ENCODE results near the gene ZNF500.

ZNF500 gene

DNA sequence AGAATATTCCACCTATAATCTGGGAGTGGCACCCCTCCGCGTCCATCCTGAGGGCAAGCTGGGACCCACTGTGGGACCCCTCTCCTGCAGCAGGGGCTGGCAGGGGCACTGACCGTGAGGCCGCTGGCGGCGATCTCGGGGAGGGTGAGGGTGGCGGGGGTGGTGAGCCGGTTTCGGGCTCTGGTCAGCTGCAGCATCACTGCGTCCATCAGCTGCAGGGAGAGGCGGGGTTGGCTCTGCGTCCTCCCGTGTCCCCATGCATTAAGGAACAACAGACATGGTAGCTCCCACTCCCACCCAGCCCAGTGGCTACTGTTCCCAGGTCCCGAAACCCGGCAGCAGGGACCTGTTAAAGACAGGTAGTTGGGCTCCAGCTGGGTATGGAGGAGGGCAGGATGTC is 31.5 kb upstream of the ZNF500 start:
- Histone ChIP-seq H3F3A (ENCODE audit: control insufficient read depth, insufficient read depth) (peaks cover 7% of the 10 kb centered on the region; the same call in 1 of the 2 replicates), H3K79me2 (ENCODE audit: control insufficient read depth, low read length) (no peaks in the 10 kb centered on the region), H3K36me3 (ENCODE audit: control insufficient read depth, low read length) (no peaks in the 10 kb centered on the region), H4K20me1 (ENCODE audit: control insufficient read depth, insufficient read depth, low read depth, low read length) (no peaks in the 10 kb centered on the region), H3K27me3 (ENCODE audit: control insufficient read depth, low read length) (no peaks in the 10 kb centered on the region), H3K9me2 (replicated peaks; ENCODE audit: control insufficient read depth, low read length) (no peaks in the 10 kb centered on the region), H3K4me2 (ENCODE audit: low read length) (no peak overlapping the region), H3K4me1 (ENCODE audit: control insufficient read depth, low read length) (peaks cover 26% of the 10 kb centered on the region), H3K4me3 (ENCODE audit: low read length) (no peak overlapping the region), H3K27ac (ENCODE audit: low read depth, low read length) (no peak overlapping the region), H3K9me3 (ENCODE audit: control insufficient read depth, insufficient read depth, low read length) (no peaks in the 10 kb centered on the region)
- TF ChIP-seq EZH2phosphoT487 (IDR thresholded peaks at IDR 0.05; ENCODE audit: borderline replicate concordance, low read length) (no peak), CTCF (IDR thresholded peaks at IDR 0.05; ENCODE audit: low read depth, low read length, poor library complexity, severe bottlenecking) (no peak)

DNA sequence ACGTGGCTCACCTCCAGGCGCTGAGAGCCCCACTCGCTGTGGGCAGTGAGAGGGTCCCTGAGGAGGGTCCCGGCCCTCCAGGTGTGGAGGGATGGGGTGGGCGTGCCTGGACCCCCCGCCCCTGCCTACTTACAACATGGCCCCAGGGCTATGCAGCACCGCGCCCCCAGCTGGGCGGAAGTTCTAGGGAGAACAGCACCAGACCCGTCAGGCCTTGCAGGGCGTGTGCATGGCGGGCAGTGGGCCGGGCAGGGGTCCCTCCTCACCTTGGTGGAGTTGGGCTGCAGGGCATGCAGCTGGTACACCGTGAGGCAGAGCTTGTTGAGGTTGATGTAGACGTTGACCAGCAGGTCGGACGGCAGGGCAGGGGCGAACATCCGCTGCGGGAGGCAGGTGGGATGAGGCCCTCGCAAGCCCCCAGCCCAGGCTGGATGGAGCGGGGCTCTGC is 30.9 kb upstream of the ZNF500 start:
- Histone ChIP-seq H3K4me2 (ENCODE audit: low read length) (no peak overlapping the region), H3K4me3 (ENCODE audit: low read length) (no peak overlapping the region), H3K9me3 (ENCODE audit: control insufficient read depth, insufficient read depth, low read length) (no peaks in the 10 kb centered on the region), H3K4me1 (ENCODE audit: control insufficient read depth, low read length) (peaks cover 20% of the 10 kb centered on the region), H3K27me3 (ENCODE audit: control insufficient read depth, low read length) (no peaks in the 10 kb centered on the region), H3F3A (ENCODE audit: control insufficient read depth, insufficient read depth) (0 out of 2 replicates have a peak, but pooled peaks cover 2% of the 10 kb centered on the region), H3K79me2 (ENCODE audit: control insufficient read depth, low read length) (no peaks in the 10 kb centered on the region), H4K20me1 (ENCODE audit: control insufficient read depth, insufficient read depth, low read depth, low read length) (no peaks in the 10 kb centered on the region), H3K9me2 (replicated peaks; ENCODE audit: control insufficient read depth, low read length) (no peaks in the 10 kb centered on the region), H3K27ac (ENCODE audit: low read depth, low read length) (no peak overlapping the region), H3K36me3 (ENCODE audit: control insufficient read depth, low read length) (no peaks in the 10 kb centered on the region)
- TF ChIP-seq EZH2phosphoT487 (IDR thresholded peaks at IDR 0.05; ENCODE audit: borderline replicate concordance, low read length) (no peak), CTCF (IDR thresholded peaks at IDR 0.05; ENCODE audit: low read depth, low read length, poor library complexity, severe bottlenecking) (no peak)

- no peaks in the 10 kb centered on the region for H3K36me3 ChIP-seq (ENCODE audit: control insufficient read depth, low read length)
- TF ChIP-seq EZH2phosphoT487 (IDR thresholded peaks at IDR 0.05; ENCODE audit: borderline replicate concordance, low read length) (no peak), CTCF (IDR thresholded peaks at IDR 0.05; ENCODE audit: low read depth, low read length, poor library complexity, severe bottlenecking) (no peak)
- no peaks in the 10 kb centered on the region for H3K27me3 ChIP-seq (ENCODE audit: control insufficient read depth, low read length)
- H3K4me3 ChIP-seq (ENCODE audit: low read length), result no peak overlapping the region
- H3K79me2 ChIP-seq (ENCODE audit: control insufficient read depth, low read length), result no peaks in the 10 kb centered on the region
- no peak overlapping the region for H3K27ac ChIP-seq (ENCODE audit: low read depth, low read length)
- H3K4me2 ChIP-seq (ENCODE audit: low read length), result no peak overlapping the region
- no peaks in the 10 kb centered on the region for H3K9me2 ChIP-seq (replicated peaks; ENCODE audit: control insufficient read depth, low read length)
- H4K20me1 ChIP-seq (ENCODE audit: control insufficient read depth, insufficient read depth, low read depth, low read length), result no peaks in the 10 kb centered on the region
- 0 out of 2 replicates have a peak, but pooled peaks cover 2% of the 10 kb centered on the region for H3F3A ChIP-seq (ENCODE audit: control insufficient read depth, insufficient read depth)
- no peaks in the 10 kb centered on the region for H3K9me3 ChIP-seq (ENCODE audit: control insufficient read depth, insufficient read depth, low read length)
- peaks cover 20% of the 10 kb centered on the region for H3K4me1 ChIP-seq (ENCODE audit: control insufficient read depth, low read length)
These were observed 30.2 kb upstream of the ZNF500 start for GRCh38 chr16:4796982-4797804.

All from DOHH2 (cell line).